ACC112 (cell line): Measurements from ENCODE around the gene FTCDNL1.

Experiments used
- H2AFZ ChIP-seq: fragments of 200-600 bp; sonication (generic); one replicate; pipeline ENCODE4 v1.6.0; 2017; ENCODE audit warnings: antibody characterized with exemption, low read length; ENCODE audit not compliant: unreplicated experiment
- H3K27ac ChIP-seq: fragments of 200-600 bp; sonication (generic); 2 replicates; pipeline ENCODE4 v1.5.1; 2014; ENCODE audit warnings: low read depth, mild to moderate bottlenecking, antibody characterized with exemption, low read length, moderate library complexity
- H3K27me3 ChIP-seq: fragments of 200-600 bp; sonication (generic); 2 replicates; pipeline ENCODE4 v1.6.1; 2014; ENCODE audit warnings: mild to moderate bottlenecking, antibody characterized with exemption, low read length, moderate library complexity, mixed read lengths; ENCODE audit not compliant: insufficient read depth
- H3K36me3 ChIP-seq: fragments of 200-600 bp; sonication (generic); 2 replicates; pipeline ENCODE4 v1.6.1; 2016; ENCODE audit warnings: mild to moderate bottlenecking, antibody characterized with exemption, low read length, moderate library complexity, mixed read lengths; ENCODE audit not compliant: insufficient read depth
- H3K4me1 ChIP-seq: fragments of 200-600 bp; sonication (generic); one replicate; pipeline ENCODE4 v1.6.1; 2016; ENCODE audit warnings: low read length, mixed read lengths; ENCODE audit not compliant: insufficient read depth, unreplicated experiment, control insufficient read depth
- H3K4me3 ChIP-seq: fragments of 200-600 bp; sonication (generic); 2 replicates; pipeline ENCODE4 v1.5.1; 2014; ENCODE audit warnings: mild to moderate bottlenecking, low read depth, low read length
- H3K79me2 ChIP-seq: fragments of 200-600 bp; sonication (generic); one replicate; pipeline ENCODE4 v1.6.0; 2016; ENCODE audit warnings: low read length; ENCODE audit not compliant: control insufficient read depth, unreplicated experiment, insufficient read depth

The FTCDNL1 gene

GRCh38 chr2:199850718-199851500, at the start of gene FTCDNL1:
FTCDNL1 (minus strand) TSS chr2:199851192; CDS start chr2:199848962, 2,230 bp downstream.
- no peaks in the 10 kb centered on the region for H3K27me3 ChIP-seq
- no peak within 1 kb of the TSS for H3K27ac ChIP-seq
- no peaks in the 10 kb centered on the region for H3K36me3 ChIP-seq
- H3K4me1 ChIP-seq = peaks cover 4% of the 10 kb centered on the region
- H2AFZ ChIP-seq = peak within 1 kb of the TSS; percentile 99
- no peaks in the 10 kb centered on the region for H3K79me2 ChIP-seq
- peak within 1 kb of the TSS; percentile 84 for H3K4me3 ChIP-seq

GRCh38 chr2:199896617-199897016, 45.6 kb upstream of the FTCDNL1 start:
- no peaks in the 10 kb centered on the region for H3K79me2 ChIP-seq
- H3K27me3 ChIP-seq = no peaks in the 10 kb centered on the region
- no peak overlapping the region for H2AFZ ChIP-seq
- H3K36me3 ChIP-seq = no peaks in the 10 kb centered on the region
- H3K27ac ChIP-seq = no peak overlapping the region
- no peaks in the 10 kb centered on the region for H3K4me1 ChIP-seq
- H3K4me3 ChIP-seq = no peak overlapping the region

GRCh38 chr2:199895406-199895805, 44.4 kb upstream of the FTCDNL1 start:
- Histone ChIP-seq H3K79me2 (no peaks in the 10 kb centered on the region), H3K36me3 (no peaks in the 10 kb centered on the region), H3K4me1 (no peaks in the 10 kb centered on the region), H2AFZ (no peak overlapping the region), H3K4me3 (no peak overlapping the region), H3K27me3 (no peaks in the 10 kb centered on the region), H3K27ac (no peak overlapping the region)

GRCh38 chr2:199883474-199884212, 32.7 kb upstream of the FTCDNL1 start:
- H3K27ac ChIP-seq = no peak overlapping the region
- H3K4me3 ChIP-seq = no peak overlapping the region
- H3K36me3 ChIP-seq = no peaks in the 10 kb centered on the region
- peaks cover 9% of the 10 kb centered on the region; the same call in 1 of the 2 replicates for H3K27me3 ChIP-seq
- H3K79me2 ChIP-seq = no peaks in the 10 kb centered on the region
- no peaks in the 10 kb centered on the region for H3K4me1 ChIP-seq
- H2AFZ ChIP-seq = no peak overlapping the region

- H3K4me3 ChIP-seq = no peak overlapping the region
- H3K27ac ChIP-seq = no peak overlapping the region
- H3K79me2 ChIP-seq = no peaks in the 10 kb centered on the region
- no peak overlapping the region for H2AFZ ChIP-seq
- no peaks in the 10 kb centered on the region for H3K36me3 ChIP-seq
- H3K27me3 ChIP-seq = peaks cover 8% of the 10 kb centered on the region; the same call in 1 of the 2 replicates
- no peaks in the 10 kb centered on the region for H3K4me1 ChIP-seq
These were observed 31.7 kb upstream of the FTCDNL1 start for GRCh38 chr2:199882667-199883066.

GRCh38 chr2:199875400-199875799, 24.4 kb upstream of the FTCDNL1 start:
- Histone ChIP-seq H2AFZ (no peak overlapping the region), H3K27me3 (no peaks in the 10 kb centered on the region), H3K4me1 (no peaks in the 10 kb centered on the region), H3K36me3 (no peaks in the 10 kb centered on the region), H3K79me2 (no peaks in the 10 kb centered on the region), H3K27ac (no peak overlapping the region), H3K4me3 (no peak overlapping the region)

- no peaks in the 10 kb centered on the region for H3K79me2 ChIP-seq
- no peak overlapping the region for H3K27ac ChIP-seq
- no peaks in the 10 kb centered on the region for H3K36me3 ChIP-seq
- H3K4me1 ChIP-seq = no peaks in the 10 kb centered on the region
- no peak overlapping the region for H2AFZ ChIP-seq
- H3K27me3 ChIP-seq = no peaks in the 10 kb centered on the region
- H3K4me3 ChIP-seq = no peak overlapping the region
These were observed 23.2 kb upstream of the FTCDNL1 start for GRCh38 chr2:199874209-199874608.

- Histone ChIP-seq H3K27ac (no peak overlapping the region), H3K4me3 (no peak overlapping the region), H3K36me3 (no peaks in the 10 kb centered on the region), H3K4me1 (no peaks in the 10 kb centered on the region), H3K79me2 (no peaks in the 10 kb centered on the region), H2AFZ (no peak overlapping the region), H3K27me3 (no peaks in the 10 kb centered on the region)
These were observed 19.6 kb upstream of the FTCDNL1 start for GRCh38 chr2:199870581-199870980.

- Histone ChIP-seq H3K4me3 (no peak overlapping the region), H3K36me3 (no peaks in the 10 kb centered on the region), H3K27me3 (no peaks in the 10 kb centered on the region), H3K79me2 (no peaks in the 10 kb centered on the region), H2AFZ (no peak overlapping the region), H3K27ac (no peak overlapping the region), H3K4me1 (no peaks in the 10 kb centered on the region)
These were observed 18.7 kb upstream of the FTCDNL1 start for GRCh38 chr2:199869653-199870052.

GRCh38 chr2:199869227-199869541, 18.2 kb upstream of the FTCDNL1 start:
- no peak overlapping the region for H3K4me3 ChIP-seq
- no peaks in the 10 kb centered on the region for H3K36me3 ChIP-seq
- no peaks in the 10 kb centered on the region for H3K79me2 ChIP-seq
- no peaks in the 10 kb centered on the region for H3K4me1 ChIP-seq
- H3K27me3 ChIP-seq = no peaks in the 10 kb centered on the region
- no peak overlapping the region for H3K27ac ChIP-seq
- no peak overlapping the region for H2AFZ ChIP-seq
